Activated T-cell treated with anti-CD3 and anti-CD28 coated beads for 48 hours (primary cell): ENCODE results near the gene NECAP2.
"Not testable (repeated sequence)": the region's sequence is repeated elsewhere in the genome, so short reads cannot be mapped to it uniquely, and the experiment has no call there.

Experiments used
- DNase-seq: peaks from one replicate; pipeline ENCODE4 v3.0.0-alpha.2; 2020; ENCODE audit warnings: low read depth

The NECAP2 gene

DNA sequence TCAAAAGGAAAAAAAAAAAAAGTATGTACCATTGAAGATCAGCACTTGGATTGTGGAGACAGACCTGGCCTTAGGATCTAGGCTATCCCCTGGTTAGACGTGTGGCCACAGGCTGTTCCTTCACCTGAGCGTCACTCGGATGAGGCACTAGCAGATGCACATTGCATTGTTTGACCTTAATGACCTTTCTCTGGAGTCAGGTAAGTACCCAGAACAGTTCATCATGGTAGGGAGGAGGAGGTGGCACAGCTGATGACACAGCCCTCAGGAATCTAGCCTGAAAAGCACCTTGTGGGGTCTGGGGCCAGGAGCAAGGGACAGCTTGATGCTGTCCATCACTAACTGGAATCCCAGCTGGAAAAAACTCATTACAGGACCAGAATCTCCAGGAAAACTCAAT lies 21.2 kb downstream of the NECAP2 start:
- DNase-seq = no peak

DNA sequence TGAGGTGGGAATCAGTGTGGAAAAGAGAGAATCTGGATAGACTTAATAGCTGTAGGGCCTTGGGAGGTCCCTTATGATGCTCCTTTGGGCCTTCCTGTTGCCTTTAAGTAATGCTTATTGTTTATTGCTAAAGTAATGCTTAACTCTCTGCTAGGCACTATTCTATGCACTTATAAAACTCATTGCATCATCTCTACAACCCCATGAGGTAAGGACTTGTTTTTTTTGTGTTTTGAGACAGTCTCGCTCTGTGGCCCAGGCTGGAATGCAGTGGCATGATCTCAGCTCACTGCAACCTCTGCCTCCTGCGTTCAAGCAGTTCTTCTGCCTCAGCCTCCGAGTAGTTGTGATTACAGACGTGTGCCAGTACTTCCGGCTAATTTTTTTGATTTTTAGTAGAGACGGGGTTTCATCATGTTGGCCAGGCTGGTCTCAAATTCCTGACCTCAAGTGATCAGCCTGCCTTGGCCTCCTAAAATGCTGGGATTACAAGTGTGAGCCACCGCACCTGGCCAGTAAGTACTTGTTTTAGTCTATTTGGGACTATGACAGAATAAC lies 22.3 kb downstream of the NECAP2 start:
- DNase-seq = no peak

DNA sequence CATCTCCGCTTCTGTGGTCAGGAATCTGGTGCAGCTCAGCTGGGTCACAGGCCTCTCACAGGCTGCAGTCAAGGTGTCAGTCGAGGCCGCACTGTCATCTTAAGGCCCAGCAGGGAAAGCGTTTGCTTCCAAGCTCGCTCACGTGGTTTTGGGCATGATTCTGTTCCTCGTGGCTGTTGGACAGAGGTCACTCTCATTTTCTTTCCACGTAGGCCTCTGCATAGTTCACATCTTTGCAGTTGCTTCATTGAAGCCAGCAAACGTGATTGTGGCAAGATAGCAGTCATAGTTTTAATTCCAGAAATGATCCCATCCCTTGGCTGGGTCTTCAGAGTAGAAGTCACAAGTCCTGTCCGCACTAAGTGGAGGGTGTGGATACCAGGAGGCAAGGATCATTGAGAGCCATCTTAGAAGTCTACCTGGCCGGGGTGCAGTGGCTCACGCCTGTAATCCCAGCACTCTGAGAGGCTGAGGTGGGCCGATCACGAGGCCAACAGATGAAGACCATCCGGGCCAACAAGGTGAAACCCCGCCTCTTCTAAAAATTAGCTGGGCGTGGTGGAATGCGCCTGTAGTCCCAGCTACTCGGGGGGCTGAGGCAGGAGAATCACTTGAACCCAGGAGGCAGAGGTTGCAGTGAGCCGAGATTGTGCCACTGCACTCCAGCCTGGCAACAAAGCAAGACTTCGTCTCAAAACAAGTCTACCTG lies 24.5 kb downstream of the NECAP2 start:
- no peak for DNase-seq

DNA sequence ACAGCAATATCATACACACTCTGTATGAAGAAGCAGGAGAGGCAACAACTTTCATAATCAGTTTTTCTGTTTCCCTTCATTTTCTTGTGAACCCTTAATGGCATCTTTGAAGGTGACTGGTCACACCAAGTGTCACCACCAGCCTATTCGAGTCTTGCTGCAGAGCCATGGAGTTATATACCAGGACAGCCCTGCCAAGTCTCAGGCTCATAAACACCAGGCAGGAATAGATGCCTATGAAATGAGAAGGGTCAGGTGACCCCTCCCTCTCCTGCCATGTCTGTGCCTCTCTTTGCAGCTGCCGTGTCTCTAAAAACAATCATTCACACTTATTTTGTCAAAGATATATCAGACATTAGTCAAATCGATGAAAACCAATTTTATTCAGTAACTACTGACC lies 28.0 kb downstream of the NECAP2 start:
- DNase-seq = no peak

DNA sequence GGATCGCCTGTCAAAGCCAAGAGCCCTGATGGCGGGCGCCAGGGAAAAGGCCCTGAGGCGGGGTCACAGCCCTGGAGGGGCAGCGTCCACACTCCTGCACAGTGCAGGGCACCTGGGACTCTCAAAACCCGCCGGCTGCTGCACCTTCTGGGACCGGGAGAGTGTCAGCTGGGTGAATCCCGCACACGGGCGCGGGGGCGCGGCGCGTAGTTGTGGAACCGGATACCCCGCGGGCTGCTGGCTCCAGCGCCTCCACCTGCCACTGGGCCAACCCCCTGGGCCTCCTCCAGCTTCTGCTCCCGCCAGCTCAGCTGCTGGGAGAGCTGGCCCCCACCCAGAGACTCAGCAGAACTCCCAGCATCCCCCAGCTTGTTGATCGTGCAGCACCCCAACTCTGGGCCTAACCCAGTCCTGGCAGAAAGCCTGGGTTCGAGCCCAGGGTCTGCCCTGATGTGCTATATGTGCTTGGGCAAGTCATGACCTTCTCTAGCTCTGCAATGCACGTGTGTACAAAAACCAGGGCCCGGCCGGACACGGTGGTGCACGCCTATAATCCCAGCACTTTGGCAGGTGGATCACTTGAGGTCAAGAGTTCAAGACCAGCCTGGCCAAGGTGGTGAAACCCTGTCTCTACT lies 33.8 kb downstream of the NECAP2 start:
- DNase-seq = no peak

DNA sequence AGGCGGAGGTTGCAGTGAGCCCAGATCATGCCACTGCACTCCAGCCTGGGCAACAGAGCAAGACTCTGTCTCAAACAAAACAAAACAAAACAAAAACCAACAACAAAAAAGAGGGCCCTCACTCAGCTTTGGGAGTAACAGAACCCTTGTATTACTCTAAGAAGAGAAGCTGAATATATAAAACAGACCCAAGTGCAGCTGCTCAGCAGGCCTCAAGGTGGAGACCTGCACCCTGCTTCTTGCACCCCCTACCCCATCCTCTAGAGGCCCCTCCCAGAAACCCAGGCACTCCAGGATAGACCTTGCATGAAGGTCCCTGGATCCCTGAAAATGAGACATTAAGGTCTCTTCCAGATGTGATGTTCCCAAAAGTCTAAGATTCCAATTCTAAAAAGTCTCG lies 34.4 kb downstream of the NECAP2 start:
- not testable (repeated sequence) for DNase-seq

DNA sequence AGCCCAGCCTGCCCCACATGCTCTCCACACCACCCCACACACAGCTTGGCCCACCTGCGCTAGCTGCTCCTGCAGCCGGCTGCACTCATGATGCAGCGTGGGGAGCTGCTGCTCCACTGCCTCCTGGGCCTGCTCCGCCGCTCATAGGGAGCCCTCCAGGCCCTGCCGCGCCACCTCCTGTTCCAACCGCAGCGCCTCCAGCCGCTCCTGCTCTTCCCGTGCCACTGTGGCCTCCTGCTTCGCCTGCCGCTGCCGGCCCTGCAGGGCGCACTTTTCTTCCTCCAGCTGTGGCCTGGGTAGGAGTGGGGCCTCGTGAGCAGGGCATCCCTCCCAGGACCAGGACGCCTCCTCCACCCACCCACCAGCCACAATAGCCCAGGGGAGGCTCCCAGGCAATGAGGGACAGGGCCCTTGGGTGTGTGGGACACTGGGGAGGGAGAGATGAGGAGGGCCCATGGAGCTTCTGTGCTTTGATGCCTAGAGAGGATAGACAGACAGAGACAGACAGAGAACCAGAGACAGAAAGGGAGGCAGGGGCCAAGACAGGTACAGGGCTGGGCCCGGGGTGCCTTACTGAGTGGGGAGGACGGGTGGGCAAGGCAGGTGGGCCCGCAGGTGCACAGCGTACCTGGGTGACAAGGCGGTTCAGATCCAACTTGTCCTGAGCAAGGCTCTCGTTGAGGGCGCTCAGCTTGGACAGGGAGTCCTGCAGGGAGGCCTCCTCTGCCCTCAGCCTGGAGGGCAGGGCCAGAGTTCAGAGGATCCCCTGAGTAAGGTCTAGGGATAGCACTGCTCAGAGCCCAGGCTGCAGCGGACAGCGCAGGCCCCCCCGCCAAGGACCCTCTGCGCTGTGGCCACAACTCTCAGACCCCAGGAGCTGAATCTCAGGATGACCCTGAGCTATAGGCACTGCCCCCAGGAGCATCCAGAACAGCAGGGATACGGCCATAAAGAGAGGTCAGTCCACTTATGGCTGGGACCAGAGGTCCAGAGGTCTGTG lies 35.5 kb downstream of the NECAP2 start:
- DNase-seq = not testable (repeated sequence)

DNA sequence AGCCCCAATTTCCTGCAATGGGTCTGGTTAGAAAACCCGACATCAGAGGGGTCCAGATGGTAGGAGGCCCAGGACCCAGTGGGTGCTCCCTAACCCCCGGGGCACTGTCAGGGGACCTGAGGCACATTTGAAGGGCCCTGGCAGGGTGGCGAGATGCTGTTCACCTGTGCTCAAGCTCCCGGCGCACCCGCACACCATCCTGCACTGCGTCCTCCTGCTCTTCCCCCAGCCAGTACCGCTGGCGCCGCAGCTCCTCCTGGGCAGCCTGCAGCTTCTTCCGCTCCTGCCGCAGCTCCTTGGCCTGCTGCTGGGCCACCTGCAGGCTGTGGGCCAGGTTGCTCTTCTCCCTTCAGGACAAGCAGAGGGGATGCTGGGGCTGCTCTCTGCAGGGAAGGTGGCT lies 37.6 kb downstream of the NECAP2 start:
- DNase-seq = no peak

DNA sequence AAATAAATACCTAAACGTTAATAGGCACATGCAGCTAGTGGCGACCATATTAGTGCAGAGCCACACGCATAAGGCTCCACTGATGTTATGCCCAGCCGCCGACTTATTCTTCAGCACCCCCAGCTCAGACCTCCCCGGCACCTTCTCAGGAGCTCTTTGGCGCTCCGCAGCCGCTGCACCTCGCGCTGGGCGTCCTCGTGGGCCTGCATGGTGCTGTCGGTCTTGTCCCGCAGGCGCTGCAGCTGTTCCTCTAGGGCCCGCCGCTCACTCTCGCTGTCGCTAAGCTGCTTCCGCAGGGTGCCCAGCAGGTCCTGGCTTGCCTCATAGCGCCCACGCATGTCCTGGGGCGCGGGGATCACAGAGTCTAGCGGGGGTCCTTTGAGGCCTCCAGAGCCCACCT lies 42.6 kb downstream of the NECAP2 start:
- DNase-seq = not testable (repeated sequence)

DNA sequence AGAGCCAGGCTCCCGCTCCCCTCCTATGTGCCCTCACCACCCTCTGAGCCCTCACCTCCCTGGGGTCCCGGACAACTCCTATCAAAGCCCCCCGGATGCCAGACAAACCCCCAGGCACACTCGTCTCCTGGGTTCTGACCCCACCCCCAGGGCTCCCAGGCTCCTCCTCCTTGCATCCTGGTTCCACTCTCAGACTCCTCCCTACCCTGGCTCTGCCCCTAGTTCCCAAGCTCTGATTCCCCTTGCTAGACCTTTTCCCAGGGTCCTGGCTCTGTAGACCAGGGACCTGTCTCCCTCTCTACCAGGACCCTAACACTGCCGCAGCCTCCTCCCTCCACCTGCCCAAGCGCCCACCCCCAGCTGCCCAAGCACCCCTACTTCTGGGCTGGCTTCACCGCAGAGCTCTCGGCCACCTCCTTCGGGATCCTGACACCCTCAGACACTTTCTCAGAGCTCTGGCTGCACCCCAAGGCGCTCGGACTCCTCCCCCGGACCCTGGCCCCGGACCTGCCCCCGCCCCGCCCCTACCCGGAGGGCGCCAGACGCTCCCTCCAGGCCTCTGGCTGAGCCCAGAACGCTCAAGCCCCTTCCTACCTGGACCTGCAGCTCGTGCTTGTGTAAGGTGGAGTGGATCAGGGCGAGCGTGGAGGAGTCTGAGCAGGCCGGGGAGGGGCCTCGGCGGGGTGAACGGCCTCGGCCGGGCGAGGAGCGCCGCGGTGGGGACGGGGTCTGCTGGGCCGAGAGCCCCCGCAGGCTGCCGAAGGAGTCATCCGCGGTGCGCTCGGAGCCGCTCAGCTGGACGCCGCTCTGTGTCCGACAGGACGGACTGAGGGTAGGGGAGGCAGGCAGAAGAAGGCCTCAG lies 43.3 kb downstream of the NECAP2 start:
- DNase-seq = not testable (repeated sequence)

DNA sequence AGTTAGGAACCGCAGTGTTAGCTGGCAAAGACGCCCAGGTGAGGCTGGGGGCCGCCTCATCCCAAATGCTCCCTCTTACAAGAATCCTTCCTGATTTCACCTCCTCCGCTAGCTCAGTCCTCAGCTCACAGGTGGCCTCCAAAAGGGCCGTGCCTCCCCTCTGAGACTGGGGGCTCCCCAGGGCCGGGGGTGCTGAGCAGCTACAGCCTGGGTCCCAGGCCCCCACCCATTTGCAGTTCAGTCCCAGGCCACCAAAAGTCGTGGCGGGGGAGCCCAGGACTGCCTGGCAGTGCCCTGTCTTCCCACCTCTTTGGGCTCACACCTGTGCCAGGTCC lies 43.9 kb downstream of the NECAP2 start:
- no peak for DNase-seq

DNA sequence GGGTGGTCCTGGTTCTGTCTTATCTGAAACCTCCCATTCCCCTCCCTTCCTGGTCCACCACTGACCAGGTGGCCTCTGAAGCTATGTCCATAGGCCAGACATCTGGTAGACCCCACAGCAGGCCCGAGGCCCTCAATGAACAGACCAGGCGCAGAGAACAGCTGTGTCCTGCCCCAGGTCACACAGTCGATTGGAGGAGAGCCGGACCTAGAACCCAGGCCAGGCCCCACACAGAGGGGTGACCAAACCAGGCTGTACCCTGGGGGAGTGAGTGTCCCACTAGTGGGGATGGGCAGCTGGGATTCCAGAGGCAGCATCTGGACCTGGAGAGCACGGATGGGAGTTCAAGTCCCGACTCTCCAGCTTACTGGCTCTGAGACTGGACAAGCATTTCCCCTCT lies 44.4 kb downstream of the NECAP2 start:
- DNase-seq = no peak

DNA sequence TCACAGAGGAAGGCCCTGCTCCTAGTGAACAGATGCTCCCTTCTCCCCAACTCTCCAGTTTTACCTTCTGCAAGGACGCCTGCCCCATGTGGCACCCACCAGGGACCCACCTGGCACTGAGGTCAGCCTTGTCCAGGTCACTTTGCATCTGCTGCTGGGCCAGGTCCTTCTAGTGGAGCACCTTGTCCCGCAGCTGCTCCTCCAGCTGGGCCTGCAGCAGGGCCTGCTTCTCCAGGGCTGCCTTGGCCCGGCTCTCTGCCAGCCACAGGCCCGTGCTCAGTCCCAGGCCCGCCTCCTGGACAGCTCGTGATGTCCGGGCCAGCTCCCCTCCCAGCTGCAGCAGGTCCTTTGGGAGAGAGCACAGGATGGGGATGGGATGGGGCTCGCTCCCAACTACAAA lies 45.8 kb downstream of the NECAP2 start:
- DNase-seq = not testable (repeated sequence)

DNA sequence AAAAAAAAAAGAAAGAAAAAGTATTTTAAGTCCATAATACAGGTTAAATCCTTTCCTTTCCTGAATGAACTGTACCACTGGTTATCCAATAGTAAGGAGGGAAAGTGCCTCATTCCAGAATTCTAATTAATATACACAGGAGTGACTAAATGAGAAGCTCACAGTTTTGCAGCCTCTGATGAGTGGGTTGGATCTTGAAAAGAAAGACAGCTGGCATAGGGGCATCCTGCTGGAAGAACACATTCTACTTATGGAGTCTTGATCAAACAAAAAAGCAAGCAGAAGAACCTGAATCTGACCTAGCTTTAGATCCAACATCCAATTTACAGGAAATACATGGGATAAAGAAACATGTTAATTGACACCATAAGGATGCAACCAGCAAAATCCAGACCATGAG lies 46.5 kb downstream of the NECAP2 start:
- DNase-seq = not testable (repeated sequence)

DNA sequence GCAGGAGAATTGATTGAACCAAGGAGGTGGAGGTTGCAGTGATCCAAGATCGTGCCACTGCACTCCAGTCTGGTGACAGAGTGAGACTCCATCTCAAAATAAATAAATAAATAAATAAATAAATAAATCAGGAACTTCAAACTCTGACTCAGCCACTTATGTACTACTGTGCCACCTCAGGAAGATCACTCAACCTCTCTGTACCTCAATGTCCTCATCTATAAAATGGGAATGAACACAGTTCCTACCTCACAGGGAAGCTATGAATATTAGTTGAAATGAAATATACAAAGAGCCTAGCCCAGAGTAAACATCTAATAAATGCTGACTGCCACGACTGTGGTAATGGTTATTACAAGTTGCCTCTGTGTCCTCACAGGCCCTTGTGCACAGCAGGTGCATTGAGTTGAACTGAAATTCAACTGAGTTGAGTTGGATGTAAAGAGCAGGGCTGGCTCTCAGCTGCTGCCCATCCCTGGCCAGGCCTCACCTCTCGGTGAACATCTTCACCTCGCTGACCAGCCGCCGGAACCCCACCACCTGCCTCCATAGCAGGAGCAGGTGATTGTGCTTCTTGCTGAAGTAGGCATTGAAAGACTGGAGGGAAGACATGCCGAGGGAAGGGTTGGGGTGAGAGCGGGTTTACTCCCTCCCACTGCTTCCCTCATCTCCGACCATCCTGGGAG lies 48.8 kb downstream of the NECAP2 start:
- DNase-seq = not testable (repeated sequence)

DNA sequence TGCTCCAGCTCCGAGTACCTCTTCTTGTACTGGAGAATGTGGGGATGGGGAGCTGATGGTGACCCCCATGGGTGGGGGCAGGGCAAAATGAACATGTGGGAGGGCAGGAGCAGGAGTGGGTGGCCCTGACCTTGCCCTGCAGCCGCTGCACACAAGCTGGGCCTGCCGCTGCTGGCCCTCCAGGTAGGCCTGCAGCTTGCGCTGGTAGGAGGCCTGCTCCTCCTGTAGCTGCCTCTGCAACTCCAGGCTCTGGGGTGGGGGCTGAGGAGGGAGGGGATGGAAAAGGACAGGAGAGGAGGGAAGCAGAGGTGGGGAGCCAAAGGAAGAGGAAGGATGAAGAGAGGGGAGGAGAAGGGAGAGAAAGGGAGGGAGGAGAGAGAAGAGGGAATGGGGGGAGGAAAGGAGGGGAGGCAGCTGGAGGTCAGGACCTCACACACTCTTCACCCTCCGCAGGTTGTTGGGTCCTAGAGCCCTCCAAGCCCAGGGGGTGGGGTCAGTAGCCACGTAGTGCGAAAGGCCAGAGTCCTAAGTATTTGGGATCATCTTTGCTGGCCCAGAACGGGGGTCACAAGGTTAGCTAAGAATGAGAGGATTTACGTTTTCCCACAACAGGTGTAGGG lies 50.6 kb downstream of the NECAP2 start:
- DNase-seq = no peak

DNA sequence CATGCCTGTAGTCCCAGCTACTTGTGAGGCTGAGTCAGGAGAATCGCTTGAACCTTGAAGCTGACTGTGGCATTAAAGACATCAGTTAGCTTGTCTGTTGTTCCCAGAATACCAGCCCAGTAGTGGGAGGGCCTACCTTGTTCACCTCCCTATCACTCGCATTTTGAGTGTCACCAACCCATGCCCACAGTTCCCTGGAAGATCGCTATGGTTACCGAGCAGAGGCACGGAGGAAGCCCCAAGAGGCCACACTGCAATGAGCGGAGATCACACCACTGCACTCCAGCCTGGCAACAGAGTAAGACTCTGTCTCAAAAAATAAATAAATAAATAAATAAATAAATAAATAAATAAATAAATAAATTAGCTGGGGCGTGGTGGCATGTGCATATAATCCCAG lies 52.4 kb downstream of the NECAP2 start:
- DNase-seq = not testable (repeated sequence)

DNA sequence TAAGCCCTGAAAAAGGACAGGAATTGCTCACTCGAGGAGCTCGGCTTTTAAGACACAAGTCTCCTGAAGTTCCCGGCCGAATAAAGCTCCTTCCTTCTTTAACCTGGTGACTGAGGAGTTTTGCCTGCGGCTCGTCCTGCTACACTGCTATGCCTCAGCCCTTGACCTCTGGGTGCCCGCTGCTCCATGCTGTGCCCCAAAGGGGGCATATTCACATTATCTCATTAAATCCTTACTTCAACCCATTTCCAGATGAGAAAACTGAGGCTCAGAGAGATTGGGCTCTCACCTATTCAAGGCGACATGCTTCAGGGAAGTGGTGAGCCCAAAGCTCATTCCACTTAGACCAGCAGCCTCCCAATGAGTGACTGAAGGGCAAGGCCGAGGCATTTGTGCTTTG lies 53.2 kb downstream of the NECAP2 start:
- not testable (repeated sequence) for DNase-seq

DNA sequence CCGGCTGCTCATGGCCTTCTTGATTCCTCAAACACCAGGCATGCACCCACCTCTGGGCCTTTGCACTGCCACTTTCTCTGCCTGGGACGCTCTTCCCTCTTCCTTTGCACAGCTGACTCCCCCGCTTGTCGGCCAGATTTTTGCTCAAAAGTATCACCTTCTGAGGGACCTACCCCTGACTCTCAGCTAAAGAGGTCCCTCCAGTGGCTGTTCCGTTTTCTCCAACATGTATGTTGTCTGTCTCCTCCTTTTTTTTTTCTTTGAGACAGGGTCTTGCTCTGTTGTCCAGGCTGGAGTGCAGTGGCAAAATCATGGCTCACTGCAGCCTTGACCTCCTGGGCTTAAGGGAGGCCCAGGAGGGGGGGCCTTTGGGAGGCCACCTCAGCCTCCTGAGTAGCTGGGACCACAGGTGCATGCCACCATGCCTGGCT lies 57.0 kb downstream of the NECAP2 start:
- not testable (repeated sequence) for DNase-seq

DNA sequence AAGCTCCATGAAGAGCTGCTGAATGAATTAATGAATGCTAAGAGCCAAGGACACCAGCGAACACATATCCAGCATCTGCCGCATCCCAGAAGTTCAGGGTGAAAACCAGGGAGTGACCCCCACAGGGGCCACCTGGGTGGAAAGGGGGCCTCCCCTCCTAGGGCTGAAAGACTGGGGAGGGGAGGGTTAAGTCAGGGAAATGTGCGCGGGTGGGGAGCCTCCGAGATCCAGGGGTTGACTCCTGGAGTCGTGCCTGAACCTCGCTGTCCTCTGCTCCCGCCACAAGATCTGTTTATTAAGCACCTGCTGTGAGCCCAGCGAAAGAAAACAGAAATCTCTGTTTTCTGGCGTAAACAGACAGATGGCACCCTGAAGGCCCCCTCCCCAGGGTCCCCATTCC lies 57.5 kb downstream of the NECAP2 start:
- not testable (repeated sequence) for DNase-seq
